Measurements from ENCODE around the gene LCLAT1. TPM values are rescaled to one million over a fixed set of nuclear protein-coding genes. Genes with fewer than 3 reads are reported as not detected.
A peak's percentile ranks its signal among the peaks of the same experiment; 100 is the strongest.
"Not testable (repeated sequence)": the region's sequence is repeated elsewhere in the genome, so short reads cannot be mapped to it uniquely, and the experiment has no call there.

The LCLAT1 gene
- total RNA-seq, 1 donor from 2014 or later: 15.4 TPM

- no peak for DNase-seq (ENCODE audit: low read depth)
Observed at GRCh38 chr2:30486655-30487054, 39.6 kb downstream of the LCLAT1 start.

GRCh38 chr2:30487603-30488002 is 40.6 kb downstream of the LCLAT1 start:
- no peak for DNase-seq (ENCODE audit: low read depth)

GRCh38 chr2:30488012-30488659 is 41.1 kb downstream of the LCLAT1 start:
- DNase-seq (ENCODE audit: low read depth): no peak

GRCh38 chr2:30491225-30491624 is 44.2 kb downstream of the LCLAT1 start:
- DNase-seq (ENCODE audit: low read depth): no peak

- DNase-seq (ENCODE audit: low read depth): no peak
Observed at GRCh38 chr2:30492185-30492584, 45.1 kb downstream of the LCLAT1 start.

- no peak for DNase-seq (ENCODE audit: low read depth)
Observed at GRCh38 chr2:30492619-30493018, 45.6 kb downstream of the LCLAT1 start.

- no peak for DNase-seq (ENCODE audit: low read depth)
Observed at GRCh38 chr2:30493440-30493839, 46.4 kb downstream of the LCLAT1 start.

- not testable (repeated sequence) for DNase-seq (ENCODE audit: low read depth)
Observed at GRCh38 chr2:30495896-30496295, 48.9 kb downstream of the LCLAT1 start.

GRCh38 chr2:30499681-30500080 is 52.6 kb downstream of the LCLAT1 start:
- no peak for DNase-seq (ENCODE audit: low read depth)

GRCh38 chr2:30500699-30501098 is 53.7 kb downstream of the LCLAT1 start:
- no peak for DNase-seq (ENCODE audit: low read depth)

GRCh38 chr2:30502310-30502709 is 55.3 kb downstream of the LCLAT1 start:
- DNase-seq (ENCODE audit: low read depth): no peak

GRCh38 chr2:30503007-30503694 is 56.1 kb downstream of the LCLAT1 start:
- DNase-seq (ENCODE audit: low read depth): no peak

GRCh38 chr2:30503695-30504052 is 56.6 kb downstream of the LCLAT1 start:
- no peak for DNase-seq (ENCODE audit: low read depth)

- DNase-seq (ENCODE audit: low read depth): no peak
Observed at GRCh38 chr2:30504731-30505130, 57.7 kb downstream of the LCLAT1 start.

GRCh38 chr2:30505500-30506180 is 58.6 kb downstream of the LCLAT1 start:
- DNase-seq (ENCODE audit: low read depth): no peak

GRCh38 chr2:30507460-30507859 is 60.4 kb downstream of the LCLAT1 start:
- not testable (repeated sequence) for DNase-seq (ENCODE audit: low read depth)

GRCh38 chr2:30509716-30510115 is 62.7 kb downstream of the LCLAT1 start:
- peak; percentile 87 for DNase-seq (ENCODE audit: low read depth)

GRCh38 chr2:30510409-30510808 is 63.4 kb downstream of the LCLAT1 start:
- no peak for DNase-seq (ENCODE audit: low read depth)

- DNase-seq (ENCODE audit: low read depth): peak; percentile 73
Observed at GRCh38 chr2:30511122-30512083, 64.4 kb downstream of the LCLAT1 start.

- DNase-seq (ENCODE audit: low read depth): no peak
Observed at GRCh38 chr2:30512243-30512886, 65.3 kb downstream of the LCLAT1 start.

- not testable (repeated sequence) for DNase-seq (ENCODE audit: low read depth)
Observed at GRCh38 chr2:30513649-30514048, 66.6 kb downstream of the LCLAT1 start.
